Adrenal gland (tissue), 12 donors: ENCODE data around the gene MEDAG. TPM values are rescaled to one million over a fixed set of nuclear protein-coding genes. Genes with fewer than 3 reads are reported as not detected.

ENCODE experiments used
- DNase-seq, 7 donors: peaks; one replicate each; pipeline ENCODE4 v3.0.0-alpha.2; 2019 to 2020
- H3K27ac ChIP-seq, 5 donors: fragments of 200-600 bp; sonication (generic) in 4 of 5; 1 replicate in 3 of 5; 2 replicates in 2 of 5; pipeline versions ENCODE4 v1.5.1 to v1.8.0; 2016 to 2020; ENCODE audit warnings: mild to moderate bottlenecking in 1 of 5
- H3K27me3 ChIP-seq: fragments of 200-600 bp; 2 replicates; pipeline ENCODE4 v1.8.0; 2021
- H3K36me3 ChIP-seq, 2 donors: fragments of 200-600 bp; replicated peaks in 1 of 2; 1 replicate in 1 of 2; 2 replicates in 1 of 2; pipeline versions ENCODE4 v1.5.1 to v1.8.0; 2018 to 2022
- H3K4me1 ChIP-seq, 2 donors: fragments of 200-600 bp; replicated peaks in 1 of 2; 1 replicate in 1 of 2; 2 replicates in 1 of 2; pipeline versions ENCODE4 v1.5.1 to v1.8.0; 2018 to 2021
- H3K4me3 ChIP-seq, 4 donors: fragments of 200-600 bp; sonication (generic) in 3 of 4; one replicate each; pipeline ENCODE4 v1.5.1; 2016 to 2018
- H3K9me3 ChIP-seq, 3 donors: fragments of 200-600 bp; sonication (generic) in 1 of 3; replicated peaks in 1 of 3; 1 replicate in 2 of 3; 2 replicates in 1 of 3; pipeline versions ENCODE4 v1.5.1 to v1.8.0; 2016 to 2021
- CTCF ChIP-seq, 6 experiments: fragments of 450-650 bp in 4 of 6; fragments of 200-600 bp in 2 of 6; sonication (generic) in 1 of 6; IDR thresholded peaks; 1 replicate in 5 of 6; 2 replicates in 1 of 6; pipeline versions ENCODE4 v1.5.1 to v1.8.0; 2016 to 2021; ENCODE audit warnings: antibody characterized with exemption in 6 of 6, mild to moderate bottlenecking in 2 of 6, moderate library complexity in 1 of 6
- POLR2A ChIP-seq, 2 donors: fragments of 450-650 bp; IDR thresholded peaks; one replicate each; pipeline ENCODE4 v1.6.1; 2017; ENCODE audit warnings: antibody characterized with exemption in 2 of 2, mild to moderate bottlenecking in 2 of 2, moderate library complexity in 1 of 2
- WGBS, 4 donors: extraction: QIAGEN DNeasy Blood & Tissue Kit in 2 of 4; methylation state at CpG; one replicate each; pipeline versions ENCODE4 v1.1.5 to v1.1.7; 2013 to 2017; 5-methylcytosine and 5-hydroxymethylcytosine counted together
- intact Hi-C, 2 donors: fragments of 100-400 bp; cut with DNase I; formaldehyde crosslinking; loops; one replicate each; pipeline versions ENCODE4 v1.14.1 to v1.15.0; 2022 to 2023
- polyA plus RNA-seq, 3 donors: library from polyadenylated mRNA; stranded (reverse); fragments of 200-250 nt in 2 of 3; fragments of 350-450 nt in 1 of 3; fragmentation: Illumina TruSeq in 1 of 3; extraction: RNeasy Lipid Tissue Mini Kit (QIAGEN cat#74804) in 1 of 3; gene quantifications; one replicate each; pipeline ENCODE4 v1.2.3, GENCODE V29; 2013 to 2014
- total RNA-seq, 9 donors: library from RNA; depleted of rRNA in 4 of 9; stranded (reverse); fragments of >200 nt in 4 of 9; fragments of 120-200 nt in 1 of 9; fragmentation: NEBNext Ultra II Directional in 1 of 9; extraction: Animal tissue kit (Norgen Biotek cat#: 25700) in 1 of 9; gene quantifications; one replicate each; pipeline versions ENCODE4 v1.1.0 to v1.2.4, GENCODE V29; 2013 to 2023
- donor health status: healthy with polysubstance abuse.
- donor health status: Bipolar disorder and iron deficiency.
- donor health status: DM: yes; HTN: yes; CAD: no.
- donor health status: DM: no; HTN: no; CAD: no.
- donor health status: DM: no; HTN: no; CAD: no.
- donor health status: DM: yes; HTN: yes; CAD: no.

The MEDAG gene
- total and polyA plus RNA-seq, 12 donors = 0.72 to 19.8 (median 3.2) TPM

- peaks cover 0 to 13% of the 10 kb centered on the region in 2 donors for H3K4me1 ChIP-seq
- H3K4me3 ChIP-seq = no peak overlapping the region
Measured at GRCh38 chr13:30873499-30873898, 32.6 kb upstream of the MEDAG start.

GRCh38 chr13:30874111-30874510 is 32.0 kb upstream of the MEDAG start:
- no peak for DNase-seq
- intact Hi-C loops = loop anchor here in 1 of 2 donors (5.0 kb wide), 1 partner anchor 82 kb away; no protein-coding TSS in a partner anchor
- peaks cover 0 to 13% of the 10 kb centered on the region in 2 donors for H3K4me1 ChIP-seq
- no peak overlapping the region for H3K27ac ChIP-seq
- no peaks in the 10 kb centered on the region for H3K9me3 ChIP-seq
- no peaks in the 10 kb centered on the region for H3K27me3 ChIP-seq
- H3K4me3 ChIP-seq = no peak overlapping the region
- 77 to 83% (median 79%) methylated on average over 4 to 6 of the region's 6 CpGs for WGBS, 4 donors
- TF ChIP-seq POLR2A (IDR thresholded peaks at IDR 0.05) (no peak), CTCF (IDR thresholded peaks at IDR 0.05) (no peak)
- no peaks in the 10 kb centered on the region for H3K36me3 ChIP-seq

More at GRCh38 chr13:30873499-30873898, 32.6 kb upstream of the MEDAG start:
- TF ChIP-seq POLR2A (IDR thresholded peaks at IDR 0.05) = no peak
- intact Hi-C loops = loop anchor here in 1 of 2 donors (5.0 kb wide), 1 partner anchor 81 kb away; no protein-coding TSS in a partner anchor
- 78 to 84% (median 80%) methylated on average over 5 of the region's 5 CpGs for WGBS, 4 donors
- Histone ChIP-seq H3K27ac (peak overlapping the region in 1 of 5 donors; percentile 7), H3K9me3 (no peaks in the 10 kb centered on the region), H3K27me3 (no peaks in the 10 kb centered on the region), H3K36me3 (no peaks in the 10 kb centered on the region)
- no peak for DNase-seq

- 93 to 96% (median 94%) methylated on average over 6 of the region's 6 CpGs for WGBS, 4 donors
- intact Hi-C loops = loop anchor here in 1 of 2 donors (5.0 kb wide), 1 partner anchor 82 kb away; no protein-coding TSS in a partner anchor
- H3K36me3 ChIP-seq = no peaks in the 10 kb centered on the region
- no peaks in the 10 kb centered on the region for H3K9me3 ChIP-seq
- peaks cover 0 to 13% of the 10 kb centered on the region in 2 donors for H3K4me1 ChIP-seq
- H3K27me3 ChIP-seq = no peaks in the 10 kb centered on the region
- H3K27ac ChIP-seq = no peak overlapping the region
- no peak overlapping the region for H3K4me3 ChIP-seq
- TF ChIP-seq CTCF (IDR thresholded peaks at IDR 0.05) = no peak
- no peak for TF ChIP-seq POLR2A (IDR thresholded peaks at IDR 0.05)
- no peak for DNase-seq
Measured at GRCh38 chr13:30874561-30874960, 31.5 kb upstream of the MEDAG start.

- intact Hi-C loops = no loop called here
- H3K36me3 ChIP-seq = no peaks in the 10 kb centered on the region
- WGBS, 4 donors = 4 to 36% (median 27%) methylated on average over 1 of the region's 1 CpG
- H3K4me3 ChIP-seq = no peak overlapping the region
- no peaks in the 10 kb centered on the region for H3K27me3 ChIP-seq
- no peak overlapping the region for H3K27ac ChIP-seq
- no peaks in the 10 kb centered on the region for H3K9me3 ChIP-seq
- H3K4me1 ChIP-seq = peaks cover 14 to 37% of the 10 kb centered on the region in 2 donors
- TF ChIP-seq CTCF (IDR thresholded peaks at IDR 0.05) (no peak), POLR2A (IDR thresholded peaks at IDR 0.05) (no peak)
- no peak for DNase-seq
Measured at GRCh38 chr13:30877335-30877734, 28.7 kb upstream of the MEDAG start.
